HT1080 (cell line): Measurements from ENCODE around the gene MYBPH. TPM values are rescaled to one million over a fixed set of nuclear protein-coding genes. Genes with fewer than 3 reads are reported as not detected.
A peak's percentile ranks its signal among the peaks of the same experiment; 100 is the strongest.

Source experiments
- DNase-seq: peaks from one replicate; pipeline ENCODE4 v3.0.0-alpha.2; 2015; ENCODE audit warnings: low read depth
- total RNA-seq: library from RNA; depleted of rRNA; stranded (reverse); fragments of >200 nt; shearing (Covaris generic); gene quantifications from 2 replicates; pipeline ENCODE4 v1.2.3, GENCODE V29; 2014

Gene MYBPH
- total RNA-seq, 1 experiment from 2014 or later, result not detected

- DNase-seq, result no peak
Observed at GRCh38 chr1:203178821-203179666, 3.4 kb upstream of the MYBPH start.

- peak; percentile 90 for DNase-seq
Observed at GRCh38 chr1:203178083-203178482, 2.5 kb upstream of the MYBPH start.

- DNase-seq, result peak; percentile 86
Observed at GRCh38 chr1:203177470-203178039, 1.9 kb upstream of the MYBPH start.

DNA sequence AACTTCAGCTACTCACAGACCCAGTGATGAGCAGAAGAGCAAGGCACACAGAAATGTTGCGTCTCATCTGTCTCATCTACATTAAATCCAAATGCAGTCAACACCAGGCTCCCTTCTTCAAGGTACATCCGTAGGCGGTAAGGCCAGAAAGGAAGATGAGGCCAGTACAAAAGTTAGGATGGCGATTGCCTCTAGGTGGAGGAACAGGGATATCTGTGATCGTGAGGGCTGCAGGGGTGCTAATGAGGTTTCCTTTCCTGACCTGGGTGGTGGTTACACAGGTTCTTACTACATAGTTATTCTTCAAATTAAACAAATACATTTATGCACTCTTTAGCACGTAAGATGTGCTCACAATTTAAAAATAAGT, 1.4 kb upstream of the MYBPH start:
- no peak for DNase-seq

- no peak for DNase-seq
Observed at GRCh38 chr1:203176273-203177035, 828 bp upstream of the MYBPH start.

DNA sequence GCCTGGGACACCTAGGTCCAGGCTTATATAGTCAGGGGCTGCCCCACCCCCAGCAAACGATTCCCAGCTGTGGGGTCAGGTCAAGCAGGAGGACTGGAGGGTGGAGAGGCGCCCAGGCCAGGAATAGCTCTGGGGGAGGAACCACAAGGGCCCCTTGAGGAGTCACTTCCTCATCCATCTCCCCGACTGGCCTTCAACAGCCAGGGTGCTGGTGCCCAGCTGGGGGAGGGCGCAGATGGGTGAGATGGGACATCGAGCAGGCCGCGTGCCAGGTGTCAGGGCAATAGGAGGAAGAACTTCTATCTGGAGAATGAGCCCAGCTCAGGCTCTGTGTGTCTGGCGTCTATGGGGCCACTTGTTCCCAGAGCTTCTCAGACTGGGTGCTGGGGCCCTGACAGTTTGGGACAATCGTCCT, 208 bp upstream of the MYBPH start:
- DNase-seq, result no peak

DNA sequence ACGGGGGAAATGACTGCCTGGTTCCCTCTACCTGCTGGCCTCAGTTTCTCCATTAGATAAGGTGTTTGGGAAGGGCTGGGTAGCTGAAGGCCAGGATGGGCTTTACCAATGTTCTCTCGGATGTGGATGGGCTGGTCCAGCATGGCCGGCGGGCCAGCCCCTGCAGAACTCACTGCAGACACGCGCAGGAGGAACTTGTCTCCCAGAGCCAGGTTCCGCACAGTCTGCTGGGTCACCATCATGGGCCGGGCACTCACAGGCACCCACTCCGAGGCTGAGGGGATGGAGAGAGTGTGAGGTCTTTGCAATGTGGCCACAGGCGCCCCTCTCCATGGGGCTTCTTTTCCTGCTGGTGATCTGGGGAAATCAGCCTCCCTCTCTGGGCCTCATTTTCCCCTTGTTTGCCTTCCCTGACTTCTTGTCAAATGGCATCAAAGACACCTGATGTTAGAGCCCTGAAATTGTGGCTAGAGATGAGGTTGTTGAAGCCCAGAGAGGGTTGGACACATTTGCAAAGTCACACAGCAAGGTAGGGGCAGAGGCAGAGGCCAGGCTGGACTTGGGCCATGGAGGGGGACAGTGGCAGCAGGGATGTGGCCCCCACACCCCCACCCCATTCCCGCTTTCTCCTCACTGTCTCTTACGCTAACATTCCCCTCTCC, 1.2 kb downstream of the MYBPH start:
- DNase-seq, result no peak

DNA sequence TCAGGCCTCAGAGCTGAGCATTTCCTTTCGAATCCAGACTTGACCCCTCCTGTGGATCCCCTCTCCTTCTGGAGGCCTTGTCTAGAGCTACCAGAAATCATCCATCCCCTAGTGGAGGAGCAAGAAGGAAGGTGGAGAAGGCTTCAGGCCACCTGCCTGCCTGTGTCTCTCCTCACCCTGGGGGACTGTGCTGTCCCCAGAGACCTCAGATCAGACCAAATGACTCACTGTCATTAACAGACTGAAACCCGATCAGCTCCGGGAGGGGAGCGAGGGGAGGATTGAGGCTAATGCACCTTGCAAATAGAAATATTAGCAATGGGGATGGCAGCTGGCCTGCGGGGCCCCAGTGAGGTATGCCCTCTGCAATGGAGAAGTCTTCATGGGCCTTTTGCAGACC, 2.1 kb downstream of the MYBPH start:
- DNase-seq, result no peak

- DNase-seq, result no peak
Observed at GRCh38 chr1:203173011-203173555, 2.5 kb downstream of the MYBPH start.

- peak; percentile 42 for DNase-seq
Observed at GRCh38 chr1:203172184-203173010, 3.2 kb downstream of the MYBPH start.

DNA sequence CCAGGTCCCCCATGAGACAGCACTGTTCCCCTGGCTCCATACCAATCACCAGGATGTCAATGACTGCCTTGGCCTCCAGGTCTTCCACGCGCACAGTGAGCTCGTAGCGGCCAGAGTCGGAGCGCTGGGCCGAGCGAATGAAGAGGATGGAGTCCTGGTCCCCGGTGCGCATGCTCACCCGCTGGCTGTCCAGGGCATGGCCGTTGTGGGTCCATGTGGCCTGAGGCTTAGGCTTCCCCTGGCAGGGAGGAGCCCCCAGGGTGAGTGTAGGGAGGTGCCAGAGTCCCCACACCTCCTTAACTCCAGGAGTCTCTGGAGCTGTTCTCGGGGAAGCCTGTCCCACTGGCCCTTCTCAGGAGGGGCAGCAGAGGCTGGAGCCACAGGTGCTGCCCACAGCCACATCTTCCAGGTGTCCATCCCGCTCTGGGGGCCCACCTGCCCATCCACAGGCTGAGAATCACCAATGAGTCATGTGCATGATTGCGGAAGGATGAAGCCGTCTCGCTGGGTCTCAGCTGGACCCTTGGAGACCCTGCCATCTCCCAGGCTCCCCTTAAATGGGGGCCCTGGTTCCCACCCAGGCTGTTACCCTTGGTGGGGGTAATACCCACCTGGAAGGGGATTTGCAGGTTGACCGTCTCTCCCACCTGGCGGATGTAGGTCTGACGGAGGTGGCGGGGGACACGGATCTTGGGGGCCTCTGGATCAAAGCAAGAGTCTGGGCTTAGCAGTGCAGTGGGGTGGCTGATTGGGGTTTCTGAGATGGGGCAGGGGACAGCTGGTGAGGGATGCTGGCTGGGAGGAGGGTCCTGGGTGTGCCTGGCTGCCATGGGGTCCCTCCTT, 4.1 kb downstream of the MYBPH start:
- no peak for DNase-seq

DNA sequence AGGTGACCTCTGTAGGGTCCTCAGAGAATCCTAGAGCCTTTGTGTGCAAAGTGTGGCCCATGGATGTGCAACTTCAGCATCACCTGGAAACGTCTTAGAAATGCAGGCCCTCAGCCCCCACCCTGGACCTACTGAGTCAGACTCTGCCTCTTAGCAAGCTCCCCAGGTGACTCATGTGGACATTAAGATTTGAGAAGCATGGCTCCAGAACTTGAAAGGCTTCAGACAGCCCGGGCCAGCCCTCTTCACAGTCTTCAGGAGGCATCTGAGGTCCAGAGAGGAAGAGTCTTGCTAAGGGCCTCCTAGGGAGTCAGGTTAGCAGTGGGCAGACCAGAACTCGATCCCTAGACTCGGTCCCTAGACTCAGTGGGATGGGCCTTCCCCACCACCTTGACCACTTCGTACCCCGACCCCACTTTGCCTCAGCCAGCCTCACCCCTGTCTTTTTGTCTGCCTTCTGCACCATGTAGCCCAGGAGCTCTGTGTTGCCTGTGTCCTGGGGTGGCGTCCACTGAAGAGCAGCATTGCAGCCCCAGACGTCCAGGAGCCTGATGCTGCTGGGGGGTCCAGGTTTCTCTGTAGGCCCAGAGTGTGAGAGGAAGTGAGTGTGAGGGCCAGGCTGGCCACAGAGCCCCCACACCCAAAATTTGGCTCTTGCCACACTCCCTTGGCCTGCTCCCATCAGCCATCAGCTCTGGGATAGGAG, 4.8 kb downstream of the MYBPH start:
- DNase-seq, result peak; percentile 21

DNA sequence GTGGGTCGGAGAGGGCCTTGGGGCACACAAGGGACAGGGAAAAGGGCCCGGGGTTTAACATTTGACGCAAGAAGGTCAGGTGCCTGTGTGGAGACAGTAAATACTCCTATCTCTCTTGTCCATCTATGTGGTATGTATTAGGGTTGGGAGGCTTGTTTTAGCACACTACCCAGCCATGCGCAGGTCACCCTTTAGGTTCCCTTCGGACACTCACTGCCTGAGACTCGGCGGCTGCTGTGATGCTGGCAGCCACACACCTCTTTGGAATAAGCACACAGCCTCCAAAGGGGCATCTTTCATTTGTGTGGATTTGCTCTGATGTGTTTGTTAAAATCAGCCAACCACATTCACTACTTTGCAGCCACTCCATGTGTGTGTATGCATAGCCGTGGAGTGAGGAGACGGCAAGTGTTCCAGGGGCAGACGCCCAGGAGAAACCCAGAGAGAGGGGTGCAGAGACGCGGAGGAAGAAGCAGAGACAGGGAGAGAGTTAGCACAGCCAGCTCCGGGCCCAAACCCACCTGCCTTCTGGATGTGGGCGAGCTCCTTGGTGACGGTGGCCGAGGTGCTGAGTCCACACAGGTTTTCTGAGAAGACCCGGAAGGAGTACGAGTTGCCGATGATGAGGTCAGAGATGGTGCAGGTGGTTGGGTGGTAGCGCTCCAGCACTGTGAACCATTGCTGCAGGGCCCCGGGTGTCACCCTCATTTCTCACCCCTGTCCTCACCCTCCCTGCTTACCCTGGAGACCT, 5.7 kb downstream of the MYBPH start:
- DNase-seq, result no peak

DNA sequence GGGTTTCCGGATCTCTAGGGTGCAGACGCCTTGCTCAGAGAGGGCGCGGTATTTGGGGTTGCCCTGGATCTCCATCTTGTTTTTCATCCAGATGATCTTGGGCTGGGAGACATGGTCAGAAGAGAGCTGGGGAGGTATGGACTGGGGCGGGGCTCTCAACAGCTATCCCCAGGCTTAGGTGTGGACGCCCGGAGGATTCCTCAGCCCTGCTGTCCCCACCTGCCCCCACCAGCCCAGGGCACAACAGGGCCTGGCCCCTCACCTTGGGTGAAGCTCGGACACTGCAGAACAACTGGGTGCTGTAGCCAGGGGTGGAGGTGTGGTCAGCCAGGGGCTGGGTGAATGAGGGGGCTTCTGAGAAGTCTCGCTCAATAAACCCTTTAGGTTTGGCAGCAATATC, 6.6 kb downstream of the MYBPH start:
- no peak for DNase-seq

- DNase-seq, result no peak
Observed at GRCh38 chr1:203168256-203168786, 7.3 kb downstream of the MYBPH start.

- DNase-seq, result no peak
Observed at GRCh38 chr1:203167913-203168200, 7.8 kb downstream of the MYBPH start.

- peak; percentile 23 for DNase-seq
Observed at GRCh38 chr1:203167026-203167912, 8.4 kb downstream of the MYBPH start.
